HepG2 (cell line): ENCODE data around the gene SMTNL1. TPM values are rescaled to one million over a fixed set of nuclear protein-coding genes. Genes with fewer than 3 reads are reported as not detected.

Experiments
- CENPBD1 ChIP-seq: sonication (generic); formaldehyde crosslinking; IDR thresholded peaks from 2 replicates; pipeline ENCODE4 v1.8.0; 2022; ENCODE audit warnings: missing genetic modification reagents, low read depth, mild to moderate bottlenecking, borderline replicate concordance
- HMGXB3 ChIP-seq: sonication (generic); formaldehyde crosslinking; IDR thresholded peaks from 2 replicates; pipeline ENCODE4 v1.4.0; 2020; ENCODE audit warnings: missing genetic modification reagents, borderline replicate concordance
- MXD3 ChIP-seq: IDR thresholded peaks from 2 replicates; pipeline ENCODE4 v1.6.1; 2016; ENCODE audit warnings: mild to moderate bottlenecking, missing biosample characterization, missing genetic modification reagents
- RAD21 ChIP-seq: fragments of 450-650 bp; formaldehyde crosslinking; IDR thresholded peaks from 2 replicates; pipeline ENCODE4 v1.5.0; 2020; ENCODE audit warnings: mild to moderate bottlenecking
- SAP130 ChIP-seq: IDR thresholded peaks from 2 replicates; pipeline ENCODE4 v1.6.1; 2016; ENCODE audit warnings: low read depth
- SOX6 ChIP-seq, 2 experiments: fragments of 450-650 bp in 1 of 2; sonication (generic) in 1 of 2; formaldehyde crosslinking in 1 of 2; IDR thresholded peaks; 2 replicates each; pipeline versions ENCODE4 v1.4.0 to v1.6.1; 2017 to 2020; ENCODE audit warnings: antibody characterized with exemption in 1 of 2, mild to moderate bottlenecking in 1 of 2, missing genetic modification reagents in 1 of 2
- SRSF1 ChIP-seq: fragments of 200-400 bp; formaldehyde crosslinking; optimal IDR thresholded peaks from 2 replicates; pipeline ENCODE3; 2017; ENCODE audit warnings: mild to moderate bottlenecking, low read depth, low read length, moderate library complexity
- SUZ12 ChIP-seq: fragments of 150-350 bp; IDR thresholded peaks from 2 replicates; pipeline ENCODE4 v1.6.1; 2014; ENCODE audit warnings: low read depth, low read length
- TEAD3 ChIP-seq: optimal IDR thresholded peaks from 2 replicates; pipeline ENCODE3; 2016; ENCODE audit warnings: borderline replicate concordance
- ZNF343 ChIP-seq: sonication (generic); formaldehyde crosslinking; IDR thresholded peaks from 2 replicates; pipeline ENCODE4 v1.4.0; 2020; ENCODE audit warnings: mild to moderate bottlenecking, missing genetic modification reagents
- ZNF382 ChIP-seq: sonication (generic); formaldehyde crosslinking; IDR thresholded peaks from 2 replicates; pipeline ENCODE4 v1.5.0; 2020; ENCODE audit warnings: missing genetic modification reagents, mild to moderate bottlenecking, borderline replicate concordance
- ZNF432 ChIP-seq: sonication (generic); formaldehyde crosslinking; IDR thresholded peaks from 2 replicates; pipeline ENCODE4 v1.5.0; 2020; ENCODE audit warnings: missing genetic modification reagents, mild to moderate bottlenecking, borderline replicate concordance
- ZNF543 ChIP-seq: sonication (generic); formaldehyde crosslinking; IDR thresholded peaks from 2 replicates; pipeline ENCODE4 v1.4.0; 2020; ENCODE audit warnings: mild to moderate bottlenecking, missing genetic modification reagents
- ZNF660 ChIP-seq: sonication (generic); formaldehyde crosslinking; IDR thresholded peaks from 2 replicates; pipeline ENCODE4 v1.5.1; 2020; ENCODE audit warnings: mild to moderate bottlenecking, low read depth, missing genetic modification reagents, borderline replicate concordance
- ZNF724P ChIP-seq: sonication (generic); formaldehyde crosslinking; IDR thresholded peaks from 2 replicates; pipeline ENCODE4 v1.8.0; 2022; ENCODE audit warnings: missing genetic modification reagents, borderline replicate concordance
- polyA plus RNA-seq, 8 experiments: library from polyadenylated mRNA; depleted of rRNA in 3 of 8; stranded (reverse) in 7 of 8; unstranded in 1 of 8; fragments of >200 nt; fragmentation: Illumina TruSeq in 4 of 8; extraction: Trizol in 4 of 8; gene quantifications; 2 replicates each; pipeline versions ENCODE4 v1.2.1 to v1.2.3, GENCODE V29; 2011 to 2016; ENCODE audit warnings: low read depth in 4 of 8, missing spikeins in 1 of 8, mixed read lengths in 1 of 8; ENCODE audit not compliant: insufficient read depth in 1 of 8
- total RNA-seq, 5 experiments: library from RNA; depleted of rRNA; stranded (reverse); fragments of >200 nt; fragmentation: Illumina TruSeq; extraction: Trizol; gene quantifications; 2 replicates each; pipeline ENCODE4 v1.2.3, GENCODE V29; 2016; ENCODE audit warnings: low read depth in 1 of 5
- TF ChIP-seq, protein P1 (sequence below): sonication (generic); formaldehyde crosslinking; IDR thresholded peaks from 2 replicates; pipeline ENCODE4 v1.4.0; 2020; ENCODE audit warnings: missing genetic modification reagents, borderline replicate concordance
- TF ChIP-seq, protein P2 (sequence below): IDR thresholded peaks from 2 replicates; pipeline ENCODE4 v1.6.1; 2016; ENCODE audit warnings: low read depth, borderline replicate concordance
- TF ChIP-seq, protein P3 (sequence below): sonication (generic); formaldehyde crosslinking; IDR thresholded peaks from 2 replicates; pipeline ENCODE4; 2020; ENCODE audit warnings: missing genetic modification reagents, mild to moderate bottlenecking, borderline replicate concordance

The SMTNL1 gene
- total and polyA plus RNA-seq, 2 of the 13 experiments (the other 11 are each of a cell fraction or from before 2014, with no cell fraction given) = 0.04 TPM; not detected in 1

GRCh38 chr11:57527056-57527631, 10.3 kb upstream of the SMTNL1 start (continued):
- TF ChIP-seq, protein P1, sequence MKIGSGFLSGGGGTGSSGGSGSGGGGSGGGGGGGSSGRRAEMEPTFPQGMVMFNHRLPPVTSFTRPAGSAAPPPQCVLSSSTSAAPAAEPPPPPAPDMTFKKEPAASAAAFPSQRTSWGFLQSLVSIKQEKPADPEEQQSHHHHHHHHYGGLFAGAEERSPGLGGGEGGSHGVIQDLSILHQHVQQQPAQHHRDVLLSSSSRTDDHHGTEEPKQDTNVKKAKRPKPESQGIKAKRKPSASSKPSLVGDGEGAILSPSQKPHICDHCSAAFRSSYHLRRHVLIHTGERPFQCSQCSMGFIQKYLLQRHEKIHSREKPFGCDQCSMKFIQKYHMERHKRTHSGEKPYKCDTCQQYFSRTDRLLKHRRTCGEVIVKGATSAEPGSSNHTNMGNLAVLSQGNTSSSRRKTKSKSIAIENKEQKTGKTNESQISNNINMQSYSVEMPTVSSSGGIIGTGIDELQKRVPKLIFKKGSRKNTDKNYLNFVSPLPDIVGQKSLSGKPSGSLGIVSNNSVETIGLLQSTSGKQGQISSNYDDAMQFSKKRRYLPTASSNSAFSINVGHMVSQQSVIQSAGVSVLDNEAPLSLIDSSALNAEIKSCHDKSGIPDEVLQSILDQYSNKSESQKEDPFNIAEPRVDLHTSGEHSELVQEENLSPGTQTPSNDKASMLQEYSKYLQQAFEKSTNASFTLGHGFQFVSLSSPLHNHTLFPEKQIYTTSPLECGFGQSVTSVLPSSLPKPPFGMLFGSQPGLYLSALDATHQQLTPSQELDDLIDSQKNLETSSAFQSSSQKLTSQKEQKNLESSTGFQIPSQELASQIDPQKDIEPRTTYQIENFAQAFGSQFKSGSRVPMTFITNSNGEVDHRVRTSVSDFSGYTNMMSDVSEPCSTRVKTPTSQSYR (CRISPR knock-in tag) = no peak
- TF ChIP-seq ZNF382 (CRISPR knock-in tag) = no peak
- TF ChIP-seq MXD3 (CRISPR knock-in tag) = no peak
- no peak for TF ChIP-seq SOX6 (IDR thresholded peaks at IDR 0.05)
- TF ChIP-seq SOX6 (CRISPR knock-in tag; IDR thresholded peaks at IDR 0.05) = peak; percentile 79
- no peak for TF ChIP-seq ZNF660 (CRISPR knock-in tag)
- peak; percentile 59 for TF ChIP-seq TEAD3 (CRISPR knock-in tag)
- TF ChIP-seq ZNF432 (CRISPR knock-in tag) = no peak
- TF ChIP-seq, protein P2, sequence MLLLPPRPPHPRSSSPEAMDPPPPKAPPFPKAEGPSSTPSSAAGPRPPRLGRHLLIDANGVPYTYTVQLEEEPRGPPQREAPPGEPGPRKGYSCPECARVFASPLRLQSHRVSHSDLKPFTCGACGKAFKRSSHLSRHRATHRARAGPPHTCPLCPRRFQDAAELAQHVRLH = no peak; the same call in 1 of the 2 replicates
- no peak for TF ChIP-seq ZNF724P (CRISPR knock-in tag)
- peak; percentile 95 for TF ChIP-seq RAD21 (CRISPR knock-in tag)
- no peak for TF ChIP-seq SRSF1
- no peak for TF ChIP-seq HMGXB3 (CRISPR knock-in tag)
- TF ChIP-seq, protein P3, sequence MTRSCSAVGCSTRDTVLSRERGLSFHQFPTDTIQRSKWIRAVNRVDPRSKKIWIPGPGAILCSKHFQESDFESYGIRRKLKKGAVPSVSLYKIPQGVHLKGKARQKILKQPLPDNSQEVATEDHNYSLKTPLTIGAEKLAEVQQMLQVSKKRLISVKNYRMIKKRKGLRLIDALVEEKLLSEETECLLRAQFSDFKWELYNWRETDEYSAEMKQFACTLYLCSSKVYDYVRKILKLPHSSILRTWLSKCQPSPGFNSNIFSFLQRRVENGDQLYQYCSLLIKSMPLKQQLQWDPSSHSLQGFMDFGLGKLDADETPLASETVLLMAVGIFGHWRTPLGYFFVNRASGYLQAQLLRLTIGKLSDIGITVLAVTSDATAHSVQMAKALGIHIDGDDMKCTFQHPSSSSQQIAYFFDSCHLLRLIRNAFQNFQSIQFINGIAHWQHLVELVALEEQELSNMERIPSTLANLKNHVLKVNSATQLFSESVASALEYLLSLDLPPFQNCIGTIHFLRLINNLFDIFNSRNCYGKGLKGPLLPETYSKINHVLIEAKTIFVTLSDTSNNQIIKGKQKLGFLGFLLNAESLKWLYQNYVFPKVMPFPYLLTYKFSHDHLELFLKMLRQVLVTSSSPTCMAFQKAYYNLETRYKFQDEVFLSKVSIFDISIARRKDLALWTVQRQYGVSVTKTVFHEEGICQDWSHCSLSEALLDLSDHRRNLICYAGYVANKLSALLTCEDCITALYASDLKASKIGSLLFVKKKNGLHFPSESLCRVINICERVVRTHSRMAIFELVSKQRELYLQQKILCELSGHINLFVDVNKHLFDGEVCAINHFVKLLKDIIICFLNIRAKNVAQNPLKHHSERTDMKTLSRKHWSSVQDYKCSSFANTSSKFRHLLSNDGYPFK (CRISPR knock-in tag) = no peak
- TF ChIP-seq SAP130 = peak; percentile 34; the same call in 1 of the 2 replicates
- no peak for TF ChIP-seq SUZ12
- no peak for TF ChIP-seq ZNF543 (CRISPR knock-in tag)
- no peak for TF ChIP-seq ZNF343
- no peak for TF ChIP-seq CENPBD1 (CRISPR knock-in tag)
